Retinal pigment epithelial cell (primary cell): Measurements from ENCODE around the gene VAV3.
A peak's percentile ranks its signal among the peaks of the same experiment; 100 is the strongest.
"Not testable (repeated sequence)": the region's sequence is repeated elsewhere in the genome, so short reads cannot be mapped to it uniquely, and the experiment has no call there.

Experiments
- DNase-seq: peaks from one replicate; pipeline ENCODE4 v3.0.0-alpha.2; 2010; ENCODE audit warnings: low read depth
- H3K4me3 ChIP-seq: 2 replicates; pipeline ENCODE4 v1.5.1; 2011; ENCODE audit warnings: mild to moderate bottlenecking, low read length, control low read depth, moderate library complexity
- TF ChIP-seq, protein P1 (sequence below): conservative IDR thresholded peaks from 2 replicates; pipeline ENCODE4 v1.5.1; 2011; ENCODE audit warnings: low read depth, low read length, control low read depth, inconsistent platforms

VAV3 gene

DNA sequence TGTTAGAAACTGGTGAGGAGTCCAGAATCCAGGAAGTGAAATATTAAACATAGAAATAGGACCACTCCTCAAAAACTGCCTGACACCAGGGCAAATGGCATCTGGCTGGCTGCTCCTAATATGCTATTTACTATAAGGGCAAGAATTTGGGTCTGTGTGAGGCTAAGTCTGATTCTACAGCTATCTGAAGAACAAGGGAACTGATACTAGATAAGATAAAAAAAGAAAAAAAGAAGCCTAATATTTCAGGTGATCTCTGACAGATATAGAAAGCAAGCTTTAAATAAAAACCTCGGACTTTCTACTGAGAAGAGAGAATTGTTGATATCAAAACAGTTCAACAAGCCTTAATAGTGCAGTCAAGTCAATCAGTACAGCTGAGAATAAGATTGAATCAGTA is 42.1 kb upstream of the VAV3 start:
- TF ChIP-seq, protein P1, sequence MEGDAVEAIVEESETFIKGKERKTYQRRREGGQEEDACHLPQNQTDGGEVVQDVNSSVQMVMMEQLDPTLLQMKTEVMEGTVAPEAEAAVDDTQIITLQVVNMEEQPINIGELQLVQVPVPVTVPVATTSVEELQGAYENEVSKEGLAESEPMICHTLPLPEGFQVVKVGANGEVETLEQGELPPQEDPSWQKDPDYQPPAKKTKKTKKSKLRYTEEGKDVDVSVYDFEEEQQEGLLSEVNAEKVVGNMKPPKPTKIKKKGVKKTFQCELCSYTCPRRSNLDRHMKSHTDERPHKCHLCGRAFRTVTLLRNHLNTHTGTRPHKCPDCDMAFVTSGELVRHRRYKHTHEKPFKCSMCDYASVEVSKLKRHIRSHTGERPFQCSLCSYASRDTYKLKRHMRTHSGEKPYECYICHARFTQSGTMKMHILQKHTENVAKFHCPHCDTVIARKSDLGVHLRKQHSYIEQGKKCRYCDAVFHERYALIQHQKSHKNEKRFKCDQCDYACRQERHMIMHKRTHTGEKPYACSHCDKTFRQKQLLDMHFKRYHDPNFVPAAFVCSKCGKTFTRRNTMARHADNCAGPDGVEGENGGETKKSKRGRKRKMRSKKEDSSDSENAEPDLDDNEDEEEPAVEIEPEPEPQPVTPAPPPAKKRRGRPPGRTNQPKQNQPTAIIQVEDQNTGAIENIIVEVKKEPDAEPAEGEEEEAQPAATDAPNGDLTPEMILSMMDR = no peak
- H3K4me3 ChIP-seq = no peak overlapping the region
- DNase-seq = no peak

GRCh38 chr1:108004919-108005318 is 39.9 kb upstream of the VAV3 start:
- DNase-seq, H3K4me3 ChIP-seq: not testable (repeated sequence)

DNA sequence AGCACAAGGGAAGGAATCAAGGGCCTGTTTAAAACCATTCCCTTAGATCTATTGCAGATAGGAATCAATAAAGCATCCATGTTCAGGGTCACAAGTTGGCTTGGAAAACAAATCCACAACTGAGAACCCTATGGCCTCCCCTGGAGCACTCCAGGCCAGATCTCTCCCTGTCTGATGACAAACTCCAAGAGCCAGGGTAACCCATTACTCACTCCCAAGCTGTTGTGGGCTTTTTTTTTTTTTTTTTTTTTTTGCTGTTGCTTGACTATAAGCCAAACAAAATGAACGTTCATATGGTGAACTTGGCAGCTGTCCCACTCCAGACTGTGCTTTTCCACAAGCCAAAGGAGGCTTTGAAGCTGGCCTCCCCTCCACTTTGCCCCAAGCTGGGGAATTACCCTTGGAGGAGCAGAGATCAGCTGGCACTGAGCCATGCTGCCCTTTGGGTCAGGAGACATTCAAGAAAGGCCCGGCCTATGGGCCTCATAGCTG is 35.7 kb upstream of the VAV3 start:
- no peak overlapping the region for H3K4me3 ChIP-seq
- DNase-seq = peak; percentile 80
- TF ChIP-seq, protein P1 = no peak

DNA sequence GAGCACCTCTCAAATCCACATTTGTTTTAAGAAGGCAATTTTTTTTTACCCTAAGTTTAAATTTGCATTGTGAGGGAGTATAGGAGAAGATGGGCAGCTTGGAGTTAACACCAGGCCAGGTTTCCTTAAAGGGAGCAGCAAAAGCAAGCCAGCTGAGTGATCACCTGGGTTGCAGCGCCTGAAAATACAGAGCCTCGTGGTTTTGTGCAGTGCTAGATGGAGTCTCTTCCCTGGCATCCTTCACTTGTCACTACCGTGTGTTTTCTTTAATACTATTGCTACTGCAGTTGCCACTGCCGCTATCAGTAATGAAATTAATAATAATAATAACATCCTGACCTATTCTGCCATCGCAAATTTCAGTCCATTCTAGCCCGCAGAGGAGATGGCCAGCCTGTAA is 35.2 kb upstream of the VAV3 start:
- no peak overlapping the region for H3K4me3 ChIP-seq
- no peak for DNase-seq
- TF ChIP-seq, protein P1 = no peak

- H3K4me3 ChIP-seq = no peak overlapping the region
- TF ChIP-seq, protein P1 = no peak
- DNase-seq = no peak
Observed at GRCh38 chr1:107997866-107998265, 32.9 kb upstream of the VAV3 start.

- TF ChIP-seq, protein P1 = no peak
- no peak for DNase-seq
- H3K4me3 ChIP-seq = no peak overlapping the region
Observed at GRCh38 chr1:107993920-107994319, 28.9 kb upstream of the VAV3 start.

DNA sequence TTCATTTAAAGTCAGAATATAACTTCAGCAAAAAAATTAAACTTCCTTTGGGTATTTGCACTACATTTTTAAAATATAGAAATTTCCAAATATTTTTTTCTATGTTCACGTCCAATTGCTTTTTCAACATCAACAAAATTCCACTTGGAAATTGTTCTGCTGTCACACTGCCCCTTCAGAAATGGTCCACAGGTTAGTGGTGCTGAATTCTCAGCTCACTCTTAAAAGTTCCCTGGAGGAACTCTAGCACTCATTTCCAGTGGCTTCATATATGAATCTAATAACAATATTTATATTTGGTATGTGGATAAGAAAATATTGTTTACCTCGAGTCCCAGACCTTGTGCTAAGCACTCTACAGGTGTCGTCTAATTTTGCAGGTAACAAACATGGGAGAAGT is 27.4 kb upstream of the VAV3 start:
- TF ChIP-seq, protein P1 = no peak
- H3K4me3 ChIP-seq = no peak overlapping the region
- no peak for DNase-seq
